ENCODE measurements around the gene KCNG2.

The KCNG2 gene

GRCh38 chr18:79766308-79766707 lies 31.4 kb upstream of the KCNG2 start:
- no peak for DNase-seq (ENCODE audit: low read depth in 3 of 3)

DNA sequence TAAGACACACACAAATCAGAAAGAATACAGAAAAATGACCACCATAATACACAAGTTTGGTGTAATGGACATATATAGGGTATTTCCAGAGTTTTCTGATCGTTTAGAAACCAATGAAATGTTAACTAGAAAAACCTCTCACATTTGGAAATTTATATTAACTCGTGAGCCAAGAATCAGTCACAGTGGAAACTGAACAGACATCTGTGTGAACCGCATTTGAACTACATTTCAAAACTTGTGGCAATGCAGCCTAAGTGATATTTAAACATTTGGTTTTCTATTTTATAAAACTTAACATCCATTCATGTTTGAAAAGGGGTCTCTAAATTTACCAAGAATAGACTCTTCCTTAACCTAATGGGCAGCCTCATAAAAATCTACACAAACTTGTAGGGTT lies 29.0 kb upstream of the KCNG2 start:
- no peak for DNase-seq (ENCODE audit: low read depth in 3 of 3)

- no peak for DNase-seq (ENCODE audit: low read depth in 3 of 3)
These were observed 27.8 kb upstream of the KCNG2 start for GRCh38 chr18:79769698-79770500.

DNA sequence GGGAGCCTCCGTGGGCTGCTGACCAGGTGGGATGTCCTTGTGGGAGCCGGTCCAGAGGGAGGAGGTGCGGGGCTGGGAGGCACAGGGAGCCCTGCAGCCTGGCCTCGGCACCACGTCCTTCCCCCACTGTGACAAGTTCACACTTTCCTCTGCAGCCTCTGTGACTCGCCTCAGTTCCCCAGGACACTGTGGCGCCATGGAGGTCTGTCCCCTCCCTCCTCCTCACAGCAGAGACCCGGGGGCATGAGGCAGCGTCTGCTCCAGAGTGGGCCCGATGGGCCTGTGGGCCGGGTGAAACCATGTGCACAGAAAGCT lies 27.3 kb upstream of the KCNG2 start:
- DNase-seq (ENCODE audit: low read depth in 3 of 3): no peak

- DNase-seq (ENCODE audit: low read depth in 3 of 3): no peak
These were observed 26.9 kb upstream of the KCNG2 start for GRCh38 chr18:79770826-79771225.

GRCh38 chr18:79771446-79772107 lies 26.2 kb upstream of the KCNG2 start:
- DNase-seq (ENCODE audit: low read depth in 3 of 3): no peak

DNA sequence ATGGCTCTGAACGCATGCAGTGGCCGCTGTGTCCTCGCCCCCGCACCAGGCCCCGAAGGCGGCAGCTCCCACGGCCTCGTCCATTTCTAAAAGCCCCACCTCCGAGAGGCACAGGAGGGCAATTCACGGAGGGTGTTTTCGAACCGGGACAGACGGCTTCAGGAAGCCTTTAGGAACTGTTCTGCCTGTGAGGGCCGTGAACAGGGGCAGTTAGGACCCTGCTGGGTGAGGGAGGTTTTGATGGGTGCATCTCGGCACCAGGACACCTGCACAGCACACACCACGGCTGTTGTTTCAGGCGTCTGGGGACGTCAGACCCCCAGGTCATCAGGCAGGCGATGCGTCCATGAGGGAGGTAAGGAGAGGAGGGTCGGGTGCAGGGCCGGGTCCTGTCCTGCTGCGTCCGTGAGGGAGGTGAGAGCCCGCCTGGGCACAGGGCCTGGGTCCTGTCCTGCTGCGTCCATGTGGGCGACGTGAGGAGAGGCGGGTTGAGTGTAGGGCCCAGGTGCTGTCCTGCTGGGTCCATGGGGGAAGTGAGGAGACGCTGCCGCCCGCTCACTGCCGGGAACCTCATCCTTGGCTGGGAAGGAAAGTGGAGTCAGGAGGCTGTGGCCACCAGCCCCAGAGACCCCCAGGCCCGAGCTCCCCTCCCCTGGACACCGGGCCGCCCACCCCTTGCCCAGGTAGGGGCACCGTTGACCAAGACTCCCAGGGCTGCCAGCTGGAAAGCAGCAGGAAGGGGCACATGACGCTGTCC lies 25.5 kb upstream of the KCNG2 start:
- DNase-seq (ENCODE audit: low read depth in 3 of 3): no peak

GRCh38 chr18:79772865-79773696 lies 24.7 kb upstream of the KCNG2 start:
- no peak for DNase-seq (ENCODE audit: low read depth in 3 of 3)

GRCh38 chr18:79774111-79774510 lies 23.6 kb upstream of the KCNG2 start:
- DNase-seq (ENCODE audit: low read depth in 3 of 3): no peak

DNA sequence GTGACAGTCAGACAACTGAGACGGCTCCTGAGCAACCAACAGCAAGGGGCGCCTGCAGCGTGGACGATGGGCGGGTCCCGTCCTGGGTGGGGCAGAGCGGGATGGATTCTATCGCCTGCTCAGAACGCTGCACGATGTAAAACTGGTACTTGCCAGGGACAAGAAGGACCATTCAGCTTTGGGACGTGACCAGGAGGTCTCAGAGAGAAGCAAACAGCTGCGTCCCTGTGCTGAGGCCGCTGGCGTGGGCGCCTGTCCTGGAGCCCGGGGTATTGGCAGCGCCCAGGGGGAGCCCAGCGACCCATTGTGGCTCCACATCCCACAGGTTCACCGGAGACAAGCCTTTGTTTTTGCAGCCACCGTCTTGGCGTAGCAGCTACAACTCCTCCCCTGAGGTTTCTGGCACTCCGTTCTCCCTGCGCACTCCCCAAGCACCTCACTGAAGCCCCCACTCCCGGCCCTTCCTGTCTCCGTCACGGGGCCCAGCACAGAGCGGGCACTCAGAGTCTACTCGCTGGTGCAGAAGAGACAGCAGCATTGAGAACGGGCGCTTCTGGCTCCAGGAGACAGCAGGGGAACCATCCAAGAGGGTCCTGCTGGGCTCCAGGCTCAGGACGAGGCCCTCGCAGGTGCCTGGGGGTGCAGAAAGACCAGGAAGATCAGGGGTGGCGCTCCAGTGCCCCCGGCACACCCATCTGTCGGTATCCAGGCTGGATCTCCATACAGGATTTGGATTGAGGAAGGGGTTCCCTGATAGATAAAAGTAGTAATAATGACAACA lies 22.1 kb upstream of the KCNG2 start:
- no peak for DNase-seq (ENCODE audit: low read depth in 3 of 3)

GRCh38 chr18:79776674-79777073 lies 21.1 kb upstream of the KCNG2 start:
- DNase-seq (ENCODE audit: low read depth in 3 of 3): no peak

DNA sequence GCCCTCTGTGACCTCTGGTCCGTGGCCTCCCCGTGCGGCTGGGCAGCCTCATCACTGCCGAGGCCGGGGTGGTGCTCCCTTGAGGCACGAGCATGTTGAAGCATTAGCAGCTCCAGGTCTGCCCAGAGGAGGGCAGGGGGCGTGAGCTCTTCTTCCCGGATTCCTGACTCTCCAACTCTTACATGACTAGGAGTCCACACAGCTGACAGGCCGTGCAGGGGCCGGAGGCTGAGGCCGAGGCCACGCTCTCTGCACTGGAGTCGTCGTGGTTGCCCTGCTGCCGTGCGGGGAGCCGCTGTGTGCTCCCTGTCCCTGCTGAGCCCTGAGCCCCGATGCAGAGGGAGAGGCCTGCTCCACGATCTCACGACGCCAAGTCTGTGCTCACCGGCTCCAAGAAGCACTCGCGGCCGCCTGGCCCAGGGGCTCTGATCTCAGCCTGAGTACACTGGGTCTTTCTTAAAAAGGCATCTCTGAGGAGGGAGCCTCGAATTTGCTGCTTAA lies 19.4 kb upstream of the KCNG2 start:
- DNase-seq (ENCODE audit: low read depth in 3 of 3): no peak

DNA sequence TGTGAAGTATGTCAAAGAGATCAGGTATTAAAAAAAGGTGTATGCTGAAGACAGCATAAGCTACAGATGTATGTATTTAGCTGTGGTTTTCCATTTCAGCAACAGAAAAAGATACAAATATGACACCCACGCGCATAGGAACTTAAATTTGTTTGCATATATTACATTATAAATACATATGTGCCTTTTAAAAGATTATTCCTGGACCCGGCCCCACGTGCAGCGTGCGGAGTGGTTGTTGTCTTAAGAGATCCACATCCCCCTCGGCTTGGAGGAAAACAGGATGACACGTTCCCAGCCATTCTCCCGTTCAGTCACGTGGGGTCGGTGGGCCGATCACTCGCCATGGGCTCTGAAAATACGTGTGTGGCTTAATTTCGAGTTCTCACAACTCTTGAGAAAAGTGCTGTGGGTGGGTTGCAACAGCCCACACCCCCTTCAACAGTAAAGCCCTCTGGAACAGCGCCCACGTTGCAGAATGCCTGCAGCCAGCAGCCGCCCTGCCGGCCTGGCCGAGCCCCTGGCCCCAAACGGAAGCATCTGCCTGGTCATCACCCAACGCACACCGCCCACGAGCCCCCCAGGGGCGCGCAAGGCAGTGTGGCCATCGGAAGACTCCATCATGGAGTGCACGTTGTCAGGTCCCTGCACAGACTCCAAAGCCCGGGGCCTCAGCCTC lies 18.6 kb upstream of the KCNG2 start:
- DNase-seq (ENCODE audit: low read depth in 3 of 3): no peak

DNA sequence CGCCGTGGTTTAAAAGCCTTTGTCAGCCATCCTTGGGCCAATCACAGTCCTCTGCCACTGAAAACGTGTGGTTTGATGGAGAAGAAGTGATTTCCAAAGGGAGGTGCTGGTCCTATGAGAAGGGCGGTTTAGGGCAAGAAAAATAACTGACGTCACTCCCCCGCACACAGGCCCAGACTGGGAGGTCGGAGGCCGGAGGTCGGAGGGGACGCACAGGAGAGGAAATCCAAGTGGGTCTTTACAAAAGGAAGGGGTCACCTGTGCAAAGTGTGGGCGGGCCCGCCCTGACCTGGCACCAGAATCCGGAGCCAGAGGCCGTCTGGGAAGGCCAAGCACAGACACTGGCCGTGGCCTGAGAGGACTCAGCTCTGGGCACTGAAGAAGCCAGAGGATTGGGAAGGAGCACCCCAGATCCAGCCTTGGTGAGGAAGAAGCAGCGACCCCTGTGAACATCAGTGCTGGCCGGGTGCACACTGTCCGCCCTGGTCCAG lies 18.0 kb upstream of the KCNG2 start:
- DNase-seq (ENCODE audit: low read depth in 3 of 3): no peak

DNA sequence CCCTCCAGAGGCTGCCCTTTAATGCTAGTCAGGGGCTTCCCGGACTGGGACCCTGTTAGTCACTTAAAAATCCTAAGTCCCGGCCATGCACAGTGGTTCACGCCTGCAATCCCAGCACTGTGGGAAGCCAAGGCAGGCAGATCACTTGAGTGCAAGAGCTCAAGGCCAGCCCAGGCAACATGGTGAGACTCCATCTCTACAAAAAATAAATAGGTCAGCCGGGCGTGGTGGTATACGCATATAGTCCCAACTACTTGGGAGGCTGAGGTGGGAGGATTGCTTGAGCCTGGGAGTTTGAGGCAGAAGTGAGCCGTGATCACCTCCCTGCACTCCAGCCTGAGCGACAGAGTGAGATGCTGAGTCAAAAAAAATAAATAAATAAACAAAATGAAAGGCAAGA lies 17.2 kb upstream of the KCNG2 start:
- no peak for DNase-seq (ENCODE audit: low read depth in 3 of 3)

- DNase-seq (ENCODE audit: low read depth in 3 of 3): no peak
These were observed 16.3 kb upstream of the KCNG2 start for GRCh38 chr18:79781331-79781941.

GRCh38 chr18:79782566-79783308 lies 15.0 kb upstream of the KCNG2 start:
- DNase-seq (ENCODE audit: low read depth in 3 of 3): no peak

DNA sequence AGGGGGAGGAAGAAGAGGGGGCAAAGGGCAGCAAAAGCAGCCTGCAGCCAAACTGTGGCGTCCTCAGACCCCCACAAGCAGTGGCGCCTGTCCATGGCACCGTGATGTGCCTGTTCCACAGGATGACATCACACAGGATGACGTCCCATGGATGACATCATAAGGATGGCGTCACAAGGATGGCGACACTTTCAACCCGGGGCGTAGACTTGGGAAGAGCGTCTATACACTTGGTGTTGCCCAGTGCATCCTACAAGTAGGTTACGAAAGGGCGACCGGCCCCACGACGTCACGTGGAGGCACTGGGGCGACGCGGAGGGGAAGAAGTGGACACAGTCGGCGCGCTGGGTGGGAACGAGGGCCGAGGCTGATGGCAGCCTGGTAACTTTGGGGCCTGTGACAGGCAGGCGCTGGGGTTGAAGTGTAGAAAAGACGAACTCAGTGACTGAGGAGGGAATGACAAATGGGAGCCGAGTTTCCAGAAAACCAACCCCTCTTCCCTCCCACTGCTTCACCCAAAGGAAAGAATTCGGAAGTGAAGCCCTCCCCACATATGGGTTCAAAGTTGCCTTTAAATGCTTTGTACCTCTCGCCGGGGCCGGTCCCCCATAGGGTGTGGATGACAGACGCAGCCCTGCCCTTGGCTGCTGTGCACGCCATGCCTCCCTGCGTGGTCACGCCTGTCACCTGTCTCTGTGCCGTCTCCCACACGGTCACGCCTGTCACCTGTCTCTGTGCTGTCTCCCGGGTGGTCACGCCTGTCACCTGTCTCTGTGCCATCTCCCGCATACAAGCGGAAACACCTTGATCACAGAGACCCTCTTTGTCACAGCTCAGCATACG lies 13.4 kb upstream of the KCNG2 start:
- DNase-seq (ENCODE audit: low read depth in 3 of 3): no peak
